Stimulated activated CD4-positive, alpha-beta T cell treated with anti-CD3 and anti-CD28 coated beads, Interleukin-15, amount 100 ng/mL, for 1 hour (primary cell): ENCODE data around the gene RNF112.
A peak's percentile ranks its signal among the peaks of the same experiment; 100 is the strongest.

Experiments used
- DNase-seq, 2 donors: peaks; one replicate each; pipeline ENCODE4 v3.0.0-alpha.2; 2020; ENCODE audit warnings: low read depth in 1 of 2, low spot score in 1 of 2

The RNF112 gene

GRCh38 chr17:19374136-19374535 lies 36.9 kb upstream of the RNF112 start:
- DNase-seq, result no peak

GRCh38 chr17:19375732-19376131 lies 35.3 kb upstream of the RNF112 start:
- no peak for DNase-seq

- DNase-seq, result no peak
Measured at GRCh38 chr17:19376811-19377210, 34.2 kb upstream of the RNF112 start.

- peak; percentile 86 for DNase-seq
Measured at GRCh38 chr17:19377602-19378415, 33.2 kb upstream of the RNF112 start.

- peak in 1 of 2 donors; percentile 16 for DNase-seq
Measured at GRCh38 chr17:19378416-19379360, 32.3 kb upstream of the RNF112 start, which contains the start of gene MAPK7. MAPK7 (plus strand) TSS chr17:19378498; CDS start chr17:19378901, 403 bp downstream.

GRCh38 chr17:19379361-19380065 lies 31.5 kb upstream of the RNF112 start:
- DNase-seq, result no peak

- no peak for DNase-seq
Measured at GRCh38 chr17:19380481-19381301, 30.3 kb upstream of the RNF112 start.

- DNase-seq, result no peak
Measured at GRCh38 chr17:19381361-19381740, 29.7 kb upstream of the RNF112 start.

- no peak for DNase-seq
Measured at GRCh38 chr17:19381741-19382444, 29.1 kb upstream of the RNF112 start.

- no peak for DNase-seq
Measured at GRCh38 chr17:19382531-19383444, 28.2 kb upstream of the RNF112 start.

GRCh38 chr17:19383681-19384470 lies 27.2 kb upstream of the RNF112 start:
- DNase-seq, result no peak

- no peak for DNase-seq
Measured at GRCh38 chr17:19384723-19385391, 26.2 kb upstream of the RNF112 start.

GRCh38 chr17:19385521-19385983 lies 25.5 kb upstream of the RNF112 start:
- no peak for DNase-seq

- DNase-seq, result no peak
Measured at GRCh38 chr17:19386051-19386929, 24.7 kb upstream of the RNF112 start.

GRCh38 chr17:19386974-19387920 lies 23.8 kb upstream of the RNF112 start, which contains the start of gene MFAP4:
MFAP4 (minus strand) TSS chr17:19387190; CDS start chr17:19387155, 35 bp downstream.
- DNase-seq, result no peak
